ENCODE data around the gene TMED9.
A peak's percentile ranks its signal among the peaks of the same experiment; 100 is the strongest.

The TMED9 gene

DNA sequence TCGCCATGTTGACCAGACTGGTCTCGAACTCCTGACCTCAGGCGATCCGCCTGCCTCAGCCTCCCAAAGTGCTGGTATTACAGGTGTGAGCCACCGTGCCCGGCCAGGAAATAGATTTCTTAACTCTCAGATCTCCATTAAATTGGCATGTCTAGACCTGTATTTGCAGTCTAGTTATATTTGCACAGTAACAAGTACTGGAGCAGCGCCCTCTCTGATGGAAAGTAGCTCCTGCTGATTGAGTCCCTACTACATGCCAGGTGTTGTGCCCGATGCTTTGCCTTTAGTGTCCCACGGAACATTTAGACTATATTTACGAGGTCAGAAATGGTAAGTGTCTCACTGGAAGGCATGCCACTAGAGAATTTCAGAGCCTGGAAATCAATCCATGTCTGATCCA, 15.8 kb upstream of the TMED9 start:
- no peak for DNase-seq

- DNase-seq: no peak
These were observed 13.7 kb upstream of the TMED9 start for GRCh38 chr5:177578316-177578715.

DNA sequence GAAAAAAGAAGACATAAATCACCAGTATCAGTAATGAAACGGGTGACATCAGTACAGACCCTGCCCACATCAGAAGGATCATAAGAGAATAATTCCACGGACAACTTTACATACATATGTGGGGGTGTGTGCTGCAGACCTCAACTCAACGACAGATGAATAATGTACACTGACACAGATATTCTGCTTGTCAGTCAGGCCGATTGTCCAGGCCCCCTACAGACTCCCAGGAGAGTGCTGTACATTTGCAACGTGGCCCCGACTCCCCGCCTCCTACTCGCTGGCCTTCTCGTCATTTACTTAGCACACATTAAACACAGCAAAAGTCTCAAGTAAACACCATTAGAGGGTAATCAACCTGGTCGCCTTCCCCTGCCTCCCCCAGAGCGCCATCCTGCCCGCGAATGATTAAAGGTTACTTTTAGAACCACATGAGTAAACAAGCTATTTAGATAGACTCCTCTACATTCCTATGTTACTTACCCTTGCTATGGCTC, 3.5 kb upstream of the TMED9 start:
- no peak for DNase-seq

- no peak for DNase-seq
These were observed 1.6 kb upstream of the TMED9 start for GRCh38 chr5:177590406-177590805.

DNA sequence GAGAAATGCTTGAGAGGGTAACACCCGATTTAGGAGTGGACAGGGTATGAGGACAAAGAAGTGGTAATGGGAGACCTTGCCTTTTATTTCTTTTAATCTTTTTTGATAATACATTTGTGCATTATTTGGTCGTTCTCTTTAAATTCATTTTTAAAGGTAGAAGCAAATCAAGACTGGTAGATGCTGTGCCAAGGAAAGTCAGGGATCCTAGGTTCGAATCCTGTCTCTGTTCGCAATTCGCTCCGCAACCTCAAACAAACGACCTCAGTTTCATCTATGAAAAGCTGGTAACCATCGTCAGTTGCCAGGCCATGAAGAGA, 353 bp upstream of the TMED9 start:
- no peak for DNase-seq

DNA sequence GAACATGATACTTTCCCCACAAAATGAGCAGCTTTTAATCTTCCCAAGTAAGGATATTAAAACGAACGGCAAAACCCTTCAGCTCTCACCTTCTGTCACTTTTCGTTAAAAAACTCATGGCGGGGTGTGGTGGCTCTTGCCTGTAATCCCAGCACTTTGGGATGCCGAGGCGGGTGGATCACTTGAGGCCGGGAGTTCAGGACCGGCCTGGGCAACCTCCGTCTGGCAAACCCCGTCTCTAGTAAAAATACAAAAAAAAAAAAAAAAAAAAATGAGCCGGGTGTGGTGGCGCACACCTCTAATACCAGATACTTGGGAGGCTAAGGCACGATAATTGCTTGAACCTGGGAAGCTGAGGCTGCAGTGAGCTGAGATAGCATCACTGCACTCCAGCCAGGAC, 902 bp downstream of the TMED9 start:
- DNase-seq: no peak

DNA sequence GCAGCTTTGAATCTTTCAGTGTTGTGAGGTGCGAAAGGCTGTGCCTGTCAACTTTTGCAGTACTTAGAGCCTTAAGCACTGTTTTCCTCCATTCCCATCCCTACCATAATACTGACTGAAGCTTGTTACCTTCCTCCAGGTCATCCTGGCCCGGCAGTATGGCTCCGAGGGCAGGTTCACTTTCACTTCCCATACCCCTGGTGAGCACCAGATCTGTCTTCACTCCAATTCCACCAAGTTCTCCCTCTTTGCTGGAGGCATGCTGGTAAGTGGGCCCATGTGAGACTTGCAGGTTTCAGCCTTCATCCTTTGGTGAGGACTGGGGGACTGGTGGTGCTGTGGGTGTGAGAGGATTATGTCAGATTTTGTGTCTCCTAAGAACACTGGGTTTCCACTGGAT, 1.5 kb downstream of the TMED9 start:
- no peak for DNase-seq

- no peak for DNase-seq
These were observed 2.1 kb downstream of the TMED9 start for GRCh38 chr5:177594071-177594470.

GRCh38 chr5:177595026-177595585, 3.1 kb downstream of the TMED9 start:
- DNase-seq: no peak

GRCh38 chr5:177595991-177596774, 4.2 kb downstream of the TMED9 start:
- DNase-seq: no peak

GRCh38 chr5:177596775-177597238, 4.8 kb downstream of the TMED9 start:
- DNase-seq: no peak

GRCh38 chr5:177598477-177598876, 6.5 kb downstream of the TMED9 start:
- DNase-seq: no peak

DNA sequence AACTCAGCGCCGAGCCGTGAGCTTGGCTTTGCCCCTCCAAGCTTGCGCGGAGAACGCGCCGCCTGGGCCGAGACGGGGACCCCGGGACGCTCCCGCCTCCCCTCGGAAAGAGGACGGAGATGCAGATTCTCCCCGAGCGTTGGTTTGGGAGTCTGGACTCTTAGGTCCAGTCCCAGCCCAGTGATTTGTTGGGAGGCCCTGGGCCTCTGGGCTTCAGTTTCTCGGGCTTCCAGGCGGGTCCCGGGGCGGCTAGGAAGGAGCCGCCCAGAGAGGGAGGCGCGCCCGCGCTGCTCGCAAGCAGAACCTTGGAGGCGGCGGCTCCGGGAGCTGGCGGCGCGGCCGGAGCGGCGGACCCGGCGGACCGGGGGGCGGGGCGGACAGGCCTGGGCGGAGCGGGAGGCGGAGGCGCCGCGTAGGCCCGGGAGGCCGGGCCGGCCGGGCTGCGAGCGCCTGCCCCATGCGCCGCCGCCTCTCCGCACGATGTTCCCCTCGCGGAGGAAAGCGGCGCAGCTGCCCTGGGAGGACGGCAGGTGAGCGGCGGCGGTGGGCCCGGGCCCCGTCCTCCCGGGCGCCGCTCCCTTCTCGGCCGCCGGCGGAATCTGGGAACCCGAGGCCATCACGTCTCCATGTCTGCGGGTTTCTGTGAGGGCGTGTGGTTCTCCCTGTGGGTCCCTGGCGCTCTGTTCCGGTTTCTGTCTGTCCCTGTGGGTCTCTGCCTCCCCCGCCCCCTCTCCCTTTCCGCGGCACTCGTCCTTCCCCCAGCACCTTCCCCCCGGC, 7.9 kb downstream of the TMED9 start, which contains the start of gene B4GALT7:
Gene B4GALT7, plus strand, starts transcription at position 402 of the 777 bp plus-strand sequence. Its CDS starts 79 bp downstream, at position 481.
- DNase-seq: peak in 54 of 56 donors; percentile 9 to 88 (median 69)

GRCh38 chr5:177600508-177601018, 8.6 kb downstream of the TMED9 start:
- peak in 4 of 56 donors; percentile 16 to 56 (median 40) for DNase-seq

DNA sequence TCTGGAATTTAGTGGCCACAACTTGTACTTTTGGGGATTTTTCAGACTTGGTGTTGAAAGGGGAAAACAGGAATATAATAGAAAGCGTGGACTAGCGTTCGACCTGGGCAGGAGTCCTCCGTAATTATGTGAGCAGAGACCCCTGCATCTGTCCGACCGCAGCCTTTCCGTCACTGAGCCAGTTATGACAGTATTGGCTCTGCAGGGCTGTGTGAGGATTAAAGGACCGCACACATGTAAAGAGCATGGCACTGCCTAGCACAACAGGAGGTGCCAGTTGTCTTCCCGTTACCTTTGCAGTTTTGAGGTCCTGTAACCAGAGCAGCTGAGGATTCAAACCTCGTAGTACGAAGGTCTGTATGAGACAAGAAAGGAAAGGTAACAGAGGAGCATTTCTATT, 9.1 kb downstream of the TMED9 start:
- no peak for DNase-seq

- no peak for DNase-seq
These were observed 9.8 kb downstream of the TMED9 start for GRCh38 chr5:177601577-177602457.

GRCh38 chr5:177602458-177602830, 10.4 kb downstream of the TMED9 start:
- DNase-seq: no peak

DNA sequence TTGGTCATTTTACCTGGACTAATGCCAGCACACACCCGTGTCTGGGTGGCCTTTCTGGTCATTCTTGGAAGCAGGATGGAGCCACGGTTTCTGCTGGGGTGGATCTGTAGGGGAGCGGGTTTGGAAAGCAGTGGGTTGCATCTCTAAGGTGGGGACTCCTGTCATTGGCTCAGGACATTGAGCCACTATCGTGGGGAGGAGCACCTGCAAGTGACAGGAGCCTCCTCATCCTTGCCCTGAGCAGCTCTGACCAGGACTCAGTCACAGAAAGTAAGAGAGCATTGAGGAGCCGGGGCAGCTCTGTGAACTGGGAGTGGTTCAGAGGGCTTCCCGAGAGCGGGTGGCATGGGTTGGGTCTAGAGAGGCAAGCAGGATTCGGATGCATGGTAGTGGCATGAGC, 11.6 kb downstream of the TMED9 start:
- no peak for DNase-seq

- DNase-seq: no peak
These were observed 12.1 kb downstream of the TMED9 start for GRCh38 chr5:177604116-177604521.

GRCh38 chr5:177604656-177605055, 12.7 kb downstream of the TMED9 start:
- DNase-seq: no peak

GRCh38 chr5:177605078-177605477, 13.1 kb downstream of the TMED9 start:
- DNase-seq: no peak
